GM21528 (cell line): ENCODE measurements around the gene CDC42EP3.

Experiments
- ATAC-seq: cut with Tn5 transposase; IDR thresholded peaks from one replicate; pipeline ENCODE4 v1.9.1; 2021; ENCODE audit warnings: mild to moderate bottlenecking, moderate library complexity; ENCODE audit not compliant: unreplicated experiment, low FRiP score

CDC42EP3 gene, protein sequence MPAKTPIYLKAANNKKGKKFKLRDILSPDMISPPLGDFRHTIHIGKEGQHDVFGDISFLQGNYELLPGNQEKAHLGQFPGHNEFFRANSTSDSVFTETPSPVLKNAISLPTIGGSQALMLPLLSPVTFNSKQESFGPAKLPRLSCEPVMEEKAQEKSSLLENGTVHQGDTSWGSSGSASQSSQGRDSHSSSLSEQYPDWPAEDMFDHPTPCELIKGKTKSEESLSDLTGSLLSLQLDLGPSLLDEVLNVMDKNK

DNA sequence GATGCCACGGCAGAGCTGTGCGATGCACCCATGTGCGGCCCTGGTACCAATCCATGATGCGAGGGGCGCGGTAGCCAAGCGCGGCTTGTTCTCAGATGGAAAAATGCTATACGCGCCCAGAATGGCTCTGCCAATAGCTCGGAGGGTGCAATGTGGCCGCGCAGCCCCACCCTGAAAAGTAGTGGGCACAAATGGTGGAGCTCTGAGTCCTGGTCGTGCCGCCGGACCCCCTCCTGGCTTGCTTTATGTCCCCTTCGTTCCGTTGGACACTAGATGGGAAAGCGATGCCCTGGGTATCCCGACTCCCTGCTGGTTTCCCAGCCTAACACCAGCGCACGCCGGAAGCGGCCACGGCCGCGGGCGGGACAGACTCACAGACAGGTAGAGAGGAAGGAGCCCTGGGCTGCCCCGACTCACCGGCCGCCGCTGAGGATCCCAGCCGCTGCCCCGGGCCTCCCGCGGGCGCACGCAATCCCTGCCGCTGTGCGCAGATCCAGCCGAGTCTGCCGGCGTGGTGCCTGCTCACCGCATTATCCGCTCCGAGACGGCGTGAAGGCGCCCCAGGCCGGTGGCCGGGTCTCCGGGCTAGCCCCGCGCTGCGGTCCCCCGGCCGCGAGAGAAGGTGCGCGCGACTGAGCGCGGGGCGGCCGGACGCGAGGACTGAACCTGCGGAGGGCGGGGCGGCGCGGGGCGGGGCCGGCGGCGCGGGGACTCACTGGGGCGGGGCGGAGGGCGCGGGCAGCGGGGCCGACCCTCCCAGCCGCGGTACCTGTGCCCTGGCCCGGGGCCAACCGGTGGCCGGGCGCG, at the start of gene CDC42EP3:
TSS of gene CDC42EP3 (minus strand) at position 634 of the 807 bp plus-strand sequence. CDS start 25,055 bp downstream, outside the sequence.
- ATAC-seq, result peak; percentile 59

DNA sequence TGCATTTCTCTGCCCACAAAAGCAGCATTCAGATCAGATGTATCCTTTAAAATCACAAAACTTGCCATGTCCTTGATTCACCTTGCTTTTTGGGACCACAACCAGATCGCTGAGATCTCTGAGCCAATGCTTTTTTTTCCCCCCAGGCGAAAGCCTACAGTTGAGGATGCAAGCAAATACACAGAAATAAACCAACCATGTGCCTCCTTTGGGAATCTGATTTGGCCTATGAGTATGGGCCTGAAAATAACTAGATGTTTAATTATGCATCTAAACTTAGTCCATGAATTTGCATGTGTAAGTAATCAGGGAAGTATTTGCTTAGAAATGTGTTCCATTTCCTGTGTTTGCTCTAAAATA, 49.7 kb upstream of the CDC42EP3 start:
- no peak for ATAC-seq

DNA sequence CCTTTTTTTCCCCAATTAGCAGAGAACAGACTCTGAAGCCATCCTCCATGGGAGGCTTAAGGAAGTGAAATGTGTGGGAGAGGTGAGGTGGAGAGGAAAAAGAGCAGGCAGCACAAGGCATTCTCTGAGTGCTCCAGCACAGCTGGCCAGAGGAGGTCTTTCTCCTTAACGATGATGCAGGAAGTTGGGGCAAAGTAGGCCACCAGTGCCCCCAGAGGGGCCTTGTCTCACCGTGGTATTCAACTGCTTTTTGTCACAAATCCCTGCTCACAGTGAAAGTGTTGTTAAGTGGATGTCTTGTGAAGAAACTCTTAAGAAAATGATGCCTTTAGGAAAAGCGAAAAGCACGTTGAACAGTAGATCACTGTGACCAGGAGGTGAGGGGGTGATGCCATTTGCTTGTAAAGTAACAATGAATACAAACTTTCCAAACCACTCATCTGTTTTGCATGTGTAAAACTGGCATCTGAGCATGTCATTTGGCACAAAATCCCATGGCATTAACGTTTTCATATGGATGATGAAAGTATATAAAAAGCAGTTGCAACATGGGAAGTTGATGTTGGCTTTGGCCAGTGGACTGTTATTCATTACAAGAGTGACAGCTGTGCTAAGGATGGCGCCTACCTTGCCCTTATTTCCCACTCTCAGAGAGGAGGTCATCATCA, 49.2 kb upstream of the CDC42EP3 start:
- ATAC-seq, result no peak

DNA sequence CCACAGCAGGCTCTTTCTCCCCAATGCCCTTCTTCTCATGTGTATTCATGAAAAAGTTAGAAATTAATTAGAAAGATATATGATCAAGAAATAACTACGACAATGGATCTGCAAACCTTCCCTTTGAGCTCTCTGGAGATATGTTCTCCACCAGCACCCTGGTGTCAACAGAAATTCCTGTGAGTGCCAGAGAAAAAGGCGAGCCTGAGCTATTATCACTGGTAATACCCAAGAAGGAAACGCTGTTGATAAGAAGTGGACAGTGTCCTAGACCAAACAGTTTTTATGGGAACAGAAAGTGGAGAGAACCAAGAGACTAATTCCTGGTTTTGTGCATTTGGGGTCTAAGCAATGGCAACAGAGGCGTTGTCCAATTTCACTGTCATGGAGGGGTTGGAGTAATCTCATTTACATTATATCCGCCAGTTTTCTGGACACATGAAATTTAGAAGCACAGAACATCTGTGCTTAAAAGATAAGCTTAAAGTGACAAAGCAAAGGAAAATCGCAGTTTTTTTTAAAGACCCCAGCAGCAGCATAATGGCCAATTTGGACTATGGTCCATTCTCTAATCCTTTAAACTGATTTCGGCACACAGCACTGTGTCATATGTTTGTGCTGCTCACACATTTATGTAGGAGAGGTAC, 47.2 kb upstream of the CDC42EP3 start:
- ATAC-seq, result no peak

DNA sequence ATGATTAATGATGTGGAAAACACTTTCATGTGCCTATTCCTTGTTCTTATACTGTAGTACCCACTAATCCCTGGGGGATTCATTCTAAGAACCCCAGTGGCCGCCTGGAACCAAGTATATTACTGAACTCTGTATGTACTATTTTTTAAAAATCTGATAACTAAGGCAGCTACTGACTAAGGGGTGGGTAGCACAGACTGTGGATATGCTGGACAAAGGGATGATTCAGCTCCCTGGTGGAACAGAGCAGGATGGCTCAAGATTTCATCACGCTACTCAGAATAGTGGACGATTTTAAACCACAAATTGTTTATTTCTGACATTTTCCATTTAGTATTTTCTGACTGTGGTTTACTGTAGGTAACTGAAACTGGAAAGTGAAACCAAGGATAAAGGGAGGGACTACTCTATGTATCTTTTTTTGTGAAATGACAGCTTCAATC, 41.8 kb upstream of the CDC42EP3 start:
- no peak for ATAC-seq

DNA sequence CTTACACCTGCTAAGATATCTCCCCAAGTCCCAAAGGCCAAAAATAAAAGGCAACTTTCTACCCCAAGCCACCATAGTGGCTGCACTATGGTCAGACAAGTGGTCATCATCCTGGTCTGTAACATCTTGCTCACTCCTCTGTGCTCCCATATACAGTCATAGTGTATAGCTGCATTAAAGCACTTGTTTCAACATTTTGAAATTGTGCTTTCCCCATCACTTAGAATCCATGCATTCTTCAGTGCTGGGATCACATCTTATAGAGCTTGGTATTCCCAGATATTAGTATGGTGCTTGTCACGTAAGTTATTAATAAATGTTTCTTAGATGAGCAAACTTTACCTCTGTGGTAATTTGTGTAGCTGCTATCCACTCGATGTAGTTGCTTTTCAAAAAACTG, 40.4 kb upstream of the CDC42EP3 start:
- no peak for ATAC-seq

DNA sequence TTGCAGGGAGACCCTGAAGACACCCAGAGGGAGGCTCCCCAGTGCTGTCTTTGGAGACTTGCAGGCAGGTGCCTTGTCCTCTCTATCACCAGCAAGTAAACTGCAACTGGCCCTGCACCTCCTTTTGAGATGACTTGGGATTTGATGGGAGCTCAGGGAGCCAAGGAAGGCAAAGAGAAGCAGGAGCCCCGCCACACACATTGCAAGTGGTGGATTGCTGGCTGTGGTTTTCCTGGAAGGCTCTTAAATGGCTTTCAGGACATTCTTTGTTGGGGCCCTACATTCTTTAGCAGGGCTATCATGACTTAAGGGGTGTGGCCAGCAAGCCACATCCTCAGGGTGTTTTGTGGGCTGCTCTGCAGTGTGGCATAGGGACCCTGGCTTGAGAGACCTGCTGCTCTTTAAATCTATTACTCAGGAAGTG, 39.9 kb upstream of the CDC42EP3 start:
- no peak for ATAC-seq

DNA sequence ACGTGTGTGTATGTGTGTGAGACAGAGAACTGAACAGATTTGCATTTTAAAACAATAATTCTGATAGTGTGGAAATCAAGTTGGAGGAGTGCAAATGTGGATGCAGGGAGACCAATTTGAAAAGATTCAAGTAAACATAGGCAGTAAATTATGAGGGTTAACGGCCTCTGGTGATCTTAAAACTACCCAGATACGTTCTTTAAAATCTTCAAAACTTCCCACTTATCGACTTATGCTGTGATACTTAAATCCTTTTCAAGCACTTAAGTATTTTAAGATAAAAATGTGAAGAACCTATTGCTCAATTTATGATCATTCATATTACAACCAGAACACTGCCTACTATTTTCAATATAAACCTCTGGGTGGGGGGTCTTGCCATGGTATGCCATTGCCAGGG, 37.7 kb upstream of the CDC42EP3 start:
- no peak for ATAC-seq

DNA sequence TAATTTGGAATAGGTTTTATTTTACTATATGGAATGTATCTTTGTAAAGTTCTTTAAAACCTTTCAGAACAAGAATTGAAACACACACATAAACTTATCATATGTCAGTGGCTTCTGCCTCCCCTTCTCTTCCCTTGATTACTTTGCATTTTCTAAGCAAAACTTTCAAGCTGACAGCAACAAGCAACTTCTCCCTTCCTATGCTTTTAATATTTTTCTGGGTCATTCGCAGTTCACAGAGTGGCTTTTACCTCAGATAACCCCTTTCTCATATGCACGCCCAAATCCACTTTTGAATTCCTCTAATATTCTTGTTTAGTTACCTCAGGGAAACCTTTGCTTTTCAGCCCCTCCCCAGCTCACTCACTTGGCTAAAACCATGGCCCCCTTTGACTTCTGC, 36.7 kb upstream of the CDC42EP3 start:
- ATAC-seq, result no peak

DNA sequence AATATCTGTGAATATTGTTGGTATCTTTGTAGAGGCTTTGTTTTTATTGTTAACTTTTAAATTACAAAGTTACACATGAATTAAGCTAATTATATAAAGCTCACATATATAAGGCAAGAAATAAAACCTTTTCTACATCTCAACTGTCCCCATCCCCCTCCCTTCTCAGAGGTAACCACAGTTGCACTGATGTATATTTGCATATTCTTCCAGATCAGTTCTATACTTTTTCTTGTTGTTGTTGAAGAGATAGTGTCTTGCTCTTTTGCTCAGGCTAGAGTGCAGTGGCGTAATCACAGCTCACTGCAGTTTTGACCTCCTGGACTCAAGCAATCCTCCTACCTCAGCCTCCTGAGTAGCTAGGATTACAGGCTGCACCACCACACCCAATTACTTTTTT, 36.0 kb upstream of the CDC42EP3 start:
- ATAC-seq, result no peak

DNA sequence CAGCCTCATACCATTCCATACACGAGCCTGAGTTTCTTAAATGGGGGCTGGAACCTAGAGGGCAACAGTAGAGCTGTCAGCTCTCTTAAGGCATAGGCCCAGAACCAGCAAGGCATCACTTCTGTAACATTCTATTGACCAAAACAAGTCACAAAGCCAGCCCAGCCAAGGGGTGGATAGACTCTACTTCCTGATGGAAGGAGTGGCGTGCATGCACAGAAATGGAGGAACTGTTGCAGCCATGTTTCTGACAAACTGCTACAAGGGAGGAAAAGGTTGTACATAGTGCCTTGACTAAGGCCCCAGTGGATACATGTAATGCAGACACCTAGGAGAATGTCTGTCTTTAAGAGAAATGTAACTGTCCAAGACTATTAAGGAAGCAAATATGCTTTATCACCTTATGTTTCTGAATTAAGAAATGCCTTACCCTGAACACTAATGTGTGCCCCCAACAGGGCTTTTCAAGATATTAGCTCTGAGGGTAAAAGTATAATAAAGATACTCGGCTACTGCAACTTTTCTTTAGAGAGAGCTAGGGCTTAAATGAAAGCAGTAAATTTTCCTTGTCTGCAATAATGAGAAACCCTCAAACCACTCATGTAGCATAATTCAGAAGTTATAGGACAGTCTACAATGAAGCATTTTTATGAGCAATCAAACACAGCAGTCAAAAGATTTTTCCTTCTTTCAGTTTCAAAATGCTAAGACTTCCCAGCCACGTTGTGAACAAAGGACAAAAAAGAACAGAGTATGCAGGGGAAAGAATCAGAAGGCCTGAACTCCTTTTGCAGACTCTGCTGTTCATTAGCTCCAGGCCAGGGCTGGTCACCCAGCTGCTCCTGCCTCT, 35.1 kb upstream of the CDC42EP3 start:
- no peak for ATAC-seq

DNA sequence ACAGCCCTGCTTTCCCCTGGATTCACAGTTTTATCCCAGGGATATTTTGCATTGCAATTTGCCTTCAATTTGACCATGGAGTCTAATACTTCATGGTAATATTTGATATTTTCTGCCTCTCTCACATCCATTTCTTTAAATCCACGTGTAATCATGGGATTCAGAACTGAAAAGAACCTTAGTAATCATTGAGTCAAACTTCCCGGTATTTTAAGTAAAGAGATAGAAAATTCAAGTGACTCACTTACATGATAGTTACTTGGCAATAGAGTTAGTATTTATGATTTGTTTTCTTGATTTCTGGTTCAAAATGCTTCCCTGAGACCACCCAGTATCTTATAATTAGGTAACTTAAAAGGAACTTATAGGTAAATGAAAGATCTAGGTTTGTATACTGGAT, 33.7 kb upstream of the CDC42EP3 start:
- ATAC-seq, result no peak

DNA sequence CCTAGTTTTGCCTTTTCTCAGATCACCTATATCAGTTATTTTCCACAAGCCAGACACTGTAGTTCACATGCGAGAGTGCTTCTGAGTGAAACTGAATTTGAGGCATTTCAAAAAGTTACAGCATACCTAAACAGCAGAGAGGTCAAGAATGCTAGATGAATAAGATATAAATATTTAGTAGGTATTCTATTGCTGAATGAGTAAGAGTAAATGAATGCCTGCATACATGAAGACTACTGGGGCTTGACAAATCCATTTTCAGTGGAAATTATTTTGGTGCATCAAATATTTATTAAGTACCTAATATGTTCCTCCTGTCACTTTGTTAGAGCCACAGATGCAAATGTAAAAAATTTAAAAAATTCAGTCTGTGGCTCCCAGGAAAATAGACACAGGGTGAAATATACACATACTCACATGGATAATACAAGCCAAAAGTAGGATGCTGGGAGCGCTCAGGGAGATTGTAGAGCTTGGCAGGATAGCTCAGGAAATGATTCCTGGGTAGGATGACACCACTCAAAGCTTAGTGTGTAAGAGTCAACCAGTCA, 27.6 kb upstream of the CDC42EP3 start:
- no peak for ATAC-seq

DNA sequence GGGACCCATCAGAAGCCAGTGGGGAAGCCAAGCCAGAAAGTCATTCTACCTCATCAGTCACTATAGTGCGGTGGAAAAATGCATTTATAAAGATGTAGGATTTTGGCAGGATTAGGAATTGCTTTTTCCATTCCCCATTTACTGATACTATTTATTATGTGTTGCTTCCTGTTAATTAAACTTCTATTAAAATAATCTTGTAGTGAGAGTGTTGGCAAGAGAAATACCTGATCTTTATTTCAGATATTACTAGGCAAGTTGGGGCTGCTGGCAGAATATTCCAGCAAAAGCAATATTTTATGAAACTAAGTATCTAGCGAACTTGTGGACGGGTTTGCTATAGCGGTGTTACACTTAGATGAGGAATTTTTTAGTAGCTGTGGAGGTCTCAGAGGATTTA, 23.9 kb upstream of the CDC42EP3 start:
- no peak for ATAC-seq

DNA sequence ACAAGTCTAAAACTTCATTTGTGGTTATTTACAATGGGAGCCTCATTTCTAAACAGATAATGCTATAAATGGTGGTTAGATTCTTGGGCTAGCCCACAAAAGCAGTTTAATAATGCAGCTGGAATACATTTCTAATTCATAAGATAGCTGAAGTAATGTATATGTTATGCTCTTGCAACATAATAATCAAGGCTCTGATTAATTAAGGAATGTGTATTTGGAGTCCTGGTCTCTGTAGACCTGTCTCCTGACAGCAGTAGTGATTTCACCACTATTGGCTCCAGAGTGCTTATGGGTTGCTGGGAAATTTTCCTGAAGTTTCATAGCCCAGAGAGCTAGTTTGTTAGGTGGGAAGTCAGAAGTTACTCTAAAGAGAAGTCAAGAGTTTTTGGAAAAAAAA, 21.3 kb upstream of the CDC42EP3 start:
- no peak for ATAC-seq

DNA sequence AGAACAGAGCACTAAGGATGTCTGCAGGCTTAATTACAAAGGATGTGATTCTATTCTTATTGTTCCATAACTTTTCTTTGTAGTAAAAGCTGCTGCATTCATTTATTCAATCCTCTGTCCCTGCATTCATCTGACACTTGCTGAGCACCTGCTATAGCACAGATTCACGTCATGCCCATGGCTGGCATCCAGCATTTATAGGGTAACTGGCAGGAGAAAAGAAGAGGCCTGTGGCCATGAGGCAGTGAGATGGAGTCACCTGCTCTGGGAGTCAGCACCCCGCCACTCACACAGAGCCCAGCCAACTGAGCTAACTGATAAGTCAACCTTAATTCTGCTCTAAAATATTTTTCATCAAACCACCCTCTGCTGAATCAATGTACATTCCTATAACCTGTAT, 18.3 kb upstream of the CDC42EP3 start:
- ATAC-seq, result no peak

DNA sequence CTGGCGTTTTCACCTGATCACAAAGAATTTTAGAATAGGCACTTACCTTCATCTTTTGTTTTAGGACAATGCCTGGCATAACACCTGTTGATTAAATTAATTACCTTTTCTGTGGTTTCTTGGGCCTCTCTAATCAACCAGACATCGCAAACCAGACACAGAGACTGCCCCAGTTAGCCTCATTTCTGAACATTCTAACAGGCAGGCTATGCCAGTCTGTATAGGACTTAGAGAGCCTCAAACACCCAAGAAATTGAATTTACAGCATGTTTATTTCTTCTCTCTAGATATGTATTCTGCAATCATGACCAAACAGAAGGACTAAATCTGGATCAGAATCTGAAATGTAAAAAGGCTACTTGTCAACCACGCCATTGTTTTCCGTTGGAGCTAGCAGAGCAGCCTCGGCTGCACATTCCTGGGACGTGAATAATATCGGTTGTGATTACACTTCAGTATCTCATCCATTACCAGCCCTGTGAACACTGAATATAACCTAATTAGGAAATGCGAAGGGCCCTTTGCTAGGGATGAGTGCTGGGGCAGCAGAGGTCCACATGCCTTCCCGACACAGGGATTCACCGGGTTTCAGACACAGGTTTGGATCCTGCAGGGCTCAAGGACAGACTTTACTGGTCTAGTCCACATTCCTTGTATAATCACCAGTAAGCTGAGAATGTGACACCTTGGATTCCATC, 17.5 kb upstream of the CDC42EP3 start:
- no peak for ATAC-seq

DNA sequence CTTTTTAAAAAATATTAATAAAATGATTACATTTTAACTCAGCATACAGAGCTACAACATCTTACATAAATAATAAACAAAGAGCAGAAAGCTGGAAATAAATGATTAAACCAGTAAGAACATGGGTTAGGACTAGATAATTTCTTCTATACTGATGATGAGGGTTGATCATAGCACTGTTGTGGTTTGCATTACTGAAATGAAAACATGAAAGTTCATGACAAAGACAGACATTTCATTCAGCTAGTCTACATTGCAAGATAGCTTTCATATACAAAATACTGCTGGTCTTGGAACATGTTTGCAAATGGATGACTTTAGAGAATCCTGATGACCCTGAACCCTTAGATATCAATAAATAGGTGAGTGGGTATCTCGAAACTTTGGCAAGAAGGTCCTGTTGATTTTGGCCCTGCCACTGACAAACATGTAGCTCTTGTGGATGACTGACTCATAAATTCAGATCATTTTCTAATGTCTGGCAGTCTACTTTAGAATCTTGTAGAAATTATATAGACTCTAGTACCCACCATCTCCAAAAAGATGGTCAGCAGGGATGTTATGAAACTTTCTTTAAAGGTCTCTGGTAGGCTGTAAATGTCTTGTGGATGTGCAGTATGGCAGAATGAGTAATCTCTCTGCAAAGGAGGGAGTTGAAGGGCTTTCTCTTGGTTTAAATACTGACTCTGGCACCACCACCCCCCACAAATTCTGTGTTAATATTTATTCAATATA, 15.5 kb upstream of the CDC42EP3 start:
- ATAC-seq, result no peak

DNA sequence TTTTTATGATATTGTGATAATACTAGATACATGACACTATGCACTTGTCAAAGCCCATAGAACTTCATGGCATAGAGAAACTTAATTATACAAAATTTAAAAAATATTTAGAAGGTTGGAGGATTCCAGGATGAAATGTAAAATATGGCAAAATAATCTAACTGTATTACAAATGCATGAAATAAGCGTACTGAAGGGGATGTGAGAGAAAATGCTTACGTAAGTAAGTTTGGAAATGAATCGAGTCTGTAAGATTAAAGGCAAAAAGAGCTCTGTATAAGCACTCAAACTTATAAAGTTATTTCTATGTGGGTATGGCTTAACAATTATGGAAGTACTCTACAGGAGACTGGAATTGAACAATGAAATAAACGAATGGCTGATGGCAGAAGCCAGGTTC, 13.4 kb upstream of the CDC42EP3 start:
- ATAC-seq, result no peak
